A549 (cell line): ENCODE measurements around the gene KLHL35.

Experiments
- BCL3 ChIP-seq: fragments of >200 bp; sonication (Bioruptor Twin); formaldehyde crosslinking; IDR thresholded peaks from 3 replicates; pipeline ENCODE4 v1.6.1; 2016
- CEBPB ChIP-seq, 2 experiments: fragments of >200 bp in 1 of 2; sonication (Bioruptor Twin) in 1 of 2; formaldehyde crosslinking in 1 of 2; IDR thresholded peaks; 2 replicates each; pipeline ENCODE4 v1.6.1; 2012 to 2016
- CHD4 ChIP-seq: fragments of 200-600 bp; sonication (generic); IDR thresholded peaks from 2 replicates; pipeline ENCODE4 v1.6.1; 2016; ENCODE audit warnings: antibody characterized with exemption, mild to moderate bottlenecking, borderline replicate concordance
- E2F6 ChIP-seq: IDR thresholded peaks from 2 replicates; pipeline ENCODE4 v1.6.1; 2012; ENCODE audit warnings: low read depth, borderline replicate concordance
- HEYL ChIP-seq: fragments of 250-450 bp; sonication (Bioruptor Pico); IDR thresholded peaks from 2 replicates; pipeline ENCODE4 v1.8.0; 2021; ENCODE audit warnings: mild to moderate bottlenecking, moderate library complexity
- PHF8 ChIP-seq: fragments of 200-600 bp; sonication (generic); IDR thresholded peaks from 2 replicates; pipeline ENCODE4 v1.6.1; 2016; ENCODE audit warnings: low read depth, mild to moderate bottlenecking, antibody characterized with exemption, moderate library complexity, borderline replicate concordance
- POLR2A ChIP-seq: IDR thresholded peaks from 2 replicates; pipeline ENCODE4 v1.6.1; 2012; ENCODE audit warnings: mild to moderate bottlenecking, low read length
- RCOR1 ChIP-seq: fragments of 150-350 bp; IDR thresholded peaks from 2 replicates; pipeline ENCODE4 v1.6.1; 2014; ENCODE audit warnings: antibody characterized with exemption, low read length, low read depth
- TF ChIP-seq, protein P1 (sequence below): fragments of >200 bp; sonication (Bioruptor Twin); formaldehyde crosslinking; IDR thresholded peaks from 3 replicates; pipeline ENCODE4 v1.5.1; 2016

DNA sequence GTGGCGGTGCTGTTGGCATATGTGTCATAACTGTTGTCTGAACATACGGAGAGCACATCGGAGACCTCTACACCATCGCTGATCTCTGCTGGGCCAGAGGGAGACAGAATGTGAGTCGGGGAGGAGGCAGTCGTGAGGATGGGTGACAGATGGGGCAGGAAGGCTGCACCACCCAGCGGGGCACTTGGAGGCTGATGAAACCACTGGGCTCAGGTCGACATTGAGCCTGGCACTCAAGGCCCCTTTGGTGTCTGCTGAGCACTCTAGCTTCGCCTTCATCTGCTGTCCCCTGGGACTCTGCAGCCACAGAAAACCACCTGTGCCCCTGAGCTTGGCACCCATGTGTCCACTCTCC is 2.5 kb upstream of the KLHL35 start:
- TF ChIP-seq, protein P1, sequence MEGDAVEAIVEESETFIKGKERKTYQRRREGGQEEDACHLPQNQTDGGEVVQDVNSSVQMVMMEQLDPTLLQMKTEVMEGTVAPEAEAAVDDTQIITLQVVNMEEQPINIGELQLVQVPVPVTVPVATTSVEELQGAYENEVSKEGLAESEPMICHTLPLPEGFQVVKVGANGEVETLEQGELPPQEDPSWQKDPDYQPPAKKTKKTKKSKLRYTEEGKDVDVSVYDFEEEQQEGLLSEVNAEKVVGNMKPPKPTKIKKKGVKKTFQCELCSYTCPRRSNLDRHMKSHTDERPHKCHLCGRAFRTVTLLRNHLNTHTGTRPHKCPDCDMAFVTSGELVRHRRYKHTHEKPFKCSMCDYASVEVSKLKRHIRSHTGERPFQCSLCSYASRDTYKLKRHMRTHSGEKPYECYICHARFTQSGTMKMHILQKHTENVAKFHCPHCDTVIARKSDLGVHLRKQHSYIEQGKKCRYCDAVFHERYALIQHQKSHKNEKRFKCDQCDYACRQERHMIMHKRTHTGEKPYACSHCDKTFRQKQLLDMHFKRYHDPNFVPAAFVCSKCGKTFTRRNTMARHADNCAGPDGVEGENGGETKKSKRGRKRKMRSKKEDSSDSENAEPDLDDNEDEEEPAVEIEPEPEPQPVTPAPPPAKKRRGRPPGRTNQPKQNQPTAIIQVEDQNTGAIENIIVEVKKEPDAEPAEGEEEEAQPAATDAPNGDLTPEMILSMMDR = no peak
- TF ChIP-seq RCOR1 = no peak
- no peak for TF ChIP-seq PHF8
- no peak for TF ChIP-seq BCL3
- TF ChIP-seq HEYL (CRISPR knock-in tag) = no peak
- no peak for TF ChIP-seq CHD4
- no peak for TF ChIP-seq E2F6
- no peak for TF ChIP-seq CEBPB (IDR thresholded peaks at IDR 0.05)
- TF ChIP-seq POLR2A = no peak
